GM15510 (cell line): Measurements from ENCODE around the gene UBE2S.

Source experiments
- POLR2A ChIP-seq: IDR thresholded peaks from 3 replicates; pipeline ENCODE4 v1.6.1; 2011; ENCODE audit warnings: borderline replicate concordance; ENCODE audit not compliant: insufficient read length; ENCODE audit errors: extremely low read depth

The UBE2S gene

GRCh38 chr19:55362990-55363716 is 44.4 kb downstream of the UBE2S start, which contains the start of gene GARIN5B:
Gene GARIN5B (minus strand): TSS chr19:55363260. CDS start chr19:55363066, 194 bp downstream.
- TF ChIP-seq POLR2A: no peak

GRCh38 chr19:55362174-55362989 is 45.2 kb downstream of the UBE2S start:
- no peak for TF ChIP-seq POLR2A

- TF ChIP-seq POLR2A: no peak
Observed at GRCh38 chr19:55360902-55361301, 46.7 kb downstream of the UBE2S start.

- TF ChIP-seq POLR2A: no peak
Observed at GRCh38 chr19:55358943-55359908, 48.4 kb downstream of the UBE2S start.

- no peak for TF ChIP-seq POLR2A
Observed at GRCh38 chr19:55358493-55358892, 49.1 kb downstream of the UBE2S start.

GRCh38 chr19:55355213-55355821 is 52.3 kb downstream of the UBE2S start:
- TF ChIP-seq POLR2A: no peak

- TF ChIP-seq POLR2A: no peak
Observed at GRCh38 chr19:55354698-55355212, 52.8 kb downstream of the UBE2S start, which contains the start of gene COX6B2. Gene COX6B2 (minus strand): TSS chr19:55354719. CDS start chr19:55354521, 198 bp downstream.

- TF ChIP-seq POLR2A: no peak
Observed at GRCh38 chr19:55353803-55354697, 53.5 kb downstream of the UBE2S start.

GRCh38 chr19:55353356-55353802 is 54.2 kb downstream of the UBE2S start:
- no peak for TF ChIP-seq POLR2A

- no peak for TF ChIP-seq POLR2A
Observed at GRCh38 chr19:55352549-55353145, 54.9 kb downstream of the UBE2S start.

GRCh38 chr19:55352040-55352439 is 55.5 kb downstream of the UBE2S start:
- TF ChIP-seq POLR2A: no peak

GRCh38 chr19:55350620-55351315 is 56.8 kb downstream of the UBE2S start:
- TF ChIP-seq POLR2A: no peak
